ENCODE data around the gene GRSF1. TPM values are rescaled to one million over a fixed set of nuclear protein-coding genes. Genes with fewer than 3 reads are reported as not detected.

The GRSF1 gene
- total RNA-seq, 2 donors from 2014 or later: 56.6 to 58.3 TPM

- DNase-seq (ENCODE audit: low spot score): no peak
- Histone ChIP-seq H3K27ac (no peak overlapping the region), H3K4me3 (no peak overlapping the region), H3K27me3 (replicated peaks; ENCODE audit: insufficient read depth) (no peaks in the 10 kb centered on the region), H3K9me3 (no peaks in the 10 kb centered on the region), H3K36me3 (no peaks in the 10 kb centered on the region), H3K4me1 (replicated peaks) (no peaks in the 10 kb centered on the region)
- no peak for TF ChIP-seq POLR2AphosphoS5 (IDR thresholded peaks at IDR 0.05)
- TF ChIP-seq POLR2A (IDR thresholded peaks at IDR 0.05): no peak
- no peak for TF ChIP-seq CTCF (IDR thresholded peaks at IDR 0.05)
- WGBS: 93% methylated on average over 6 of the region's 6 CpGs
- intact Hi-C loops (cut with DNase I): no loop called here
Measured at GRCh38 chr4:70793626-70794025, 46.1 kb downstream of the GRSF1 start.

GRCh38 chr4:70788733-70789132 lies 51.0 kb downstream of the GRSF1 start:
- 78% methylated on average over 1 of the region's 1 CpG for WGBS
- TF ChIP-seq CTCF (IDR thresholded peaks at IDR 0.05): no peak
- TF ChIP-seq POLR2AphosphoS5 (IDR thresholded peaks at IDR 0.05): no peak
- no peak for TF ChIP-seq POLR2A (IDR thresholded peaks at IDR 0.05)

GRCh38 chr4:70787496-70787895 lies 52.2 kb downstream of the GRSF1 start:
- peaks cover 0 to 3% of the 10 kb centered on the region in 2 donors for H3K36me3 ChIP-seq
- no peak overlapping the region for H3K27ac ChIP-seq
- TF ChIP-seq CTCF (IDR thresholded peaks at IDR 0.05) (no peak), POLR2AphosphoS5 (IDR thresholded peaks at IDR 0.05) (no peak), POLR2A (IDR thresholded peaks at IDR 0.05) (no peak)
- no peaks in the 10 kb centered on the region for H3K27me3 ChIP-seq (replicated peaks; ENCODE audit: insufficient read depth)
- no peak overlapping the region for H3K4me3 ChIP-seq
- no peaks in the 10 kb centered on the region for H3K4me1 ChIP-seq (replicated peaks)
- no peak for DNase-seq (ENCODE audit: low spot score)
- 95% methylated on average over 5 of the region's 5 CpGs for WGBS
- H3K9me3 ChIP-seq: no peaks in the 10 kb centered on the region
- intact Hi-C loops (cut with DNase I): no loop called here

More at GRCh38 chr4:70788733-70789132, 51.0 kb downstream of the GRSF1 start:
- Histone ChIP-seq H3K36me3 (no peaks in the 10 kb centered on the region), H3K27me3 (replicated peaks; ENCODE audit: insufficient read depth) (no peaks in the 10 kb centered on the region), H3K4me3 (no peak overlapping the region), H3K9me3 (no peaks in the 10 kb centered on the region), H3K27ac (no peak overlapping the region), H3K4me1 (replicated peaks) (no peaks in the 10 kb centered on the region)
- intact Hi-C loops (cut with DNase I): no loop called here
- no peak for DNase-seq (ENCODE audit: low spot score)

- no peak for DNase-seq (ENCODE audit: low spot score)
- no peak for TF ChIP-seq CTCF (IDR thresholded peaks at IDR 0.05)
- no peak for TF ChIP-seq POLR2A (IDR thresholded peaks at IDR 0.05)
- no peak for TF ChIP-seq POLR2AphosphoS5 (IDR thresholded peaks at IDR 0.05)
- WGBS: 86% methylated on average over 4 of the region's 4 CpGs
- no peaks in the 10 kb centered on the region for H3K4me1 ChIP-seq (replicated peaks)
- H3K27me3 ChIP-seq (replicated peaks; ENCODE audit: insufficient read depth): no peaks in the 10 kb centered on the region
- no peak overlapping the region for H3K27ac ChIP-seq
- peaks cover 0 to 3% of the 10 kb centered on the region in 2 donors for H3K36me3 ChIP-seq
- intact Hi-C loops (cut with DNase I): no loop called here
- no peaks in the 10 kb centered on the region for H3K9me3 ChIP-seq
- no peak overlapping the region for H3K4me3 ChIP-seq
Measured at GRCh38 chr4:70783096-70783495, 56.6 kb downstream of the GRSF1 start.

GRCh38 chr4:70778888-70779422 lies 60.7 kb downstream of the GRSF1 start:
- intact Hi-C loops (cut with DNase I): no loop called here
- 16% methylated on average over 5 of the region's 5 CpGs for WGBS
- no peaks in the 10 kb centered on the region for H3K4me1 ChIP-seq (replicated peaks)
- DNase-seq (ENCODE audit: low spot score): peak; percentile 10
- peaks cover 0 to 3% of the 10 kb centered on the region in 2 donors for H3K36me3 ChIP-seq
- H3K4me3 ChIP-seq: no peak overlapping the region
- no peaks in the 10 kb centered on the region for H3K27me3 ChIP-seq (replicated peaks; ENCODE audit: insufficient read depth)
- H3K27ac ChIP-seq: peak overlapping the region in 1 of 2 donors; percentile 7
- peak; percentile 26 for TF ChIP-seq POLR2AphosphoS5 (IDR thresholded peaks at IDR 0.05)
- TF ChIP-seq POLR2A (IDR thresholded peaks at IDR 0.05): no peak
- H3K9me3 ChIP-seq: no peaks in the 10 kb centered on the region

All from prostate gland (tissue), 2 donors.